Glutamatergic neuron (in vitro differentiated cells): ENCODE results near the gene CERS2. TPM values are rescaled to one million over a fixed set of nuclear protein-coding genes. Genes with fewer than 3 reads are reported as not detected.

Experiments used
- DNase-seq: peaks from one replicate; pipeline ENCODE4 v3.0.0; 2022
- H3K27ac Mint-ChIP-seq: one replicate; pipeline ENCODE4 v1.8.0; 2020; ENCODE audit warnings: mild to moderate bottlenecking, mixed read lengths, inconsistent platforms; ENCODE audit not compliant: unreplicated experiment
- H3K27me3 Mint-ChIP-seq: one replicate; pipeline ENCODE4 v1.8.0; 2020; ENCODE audit warnings: mild to moderate bottlenecking, moderate library complexity, mixed read lengths, inconsistent platforms; ENCODE audit not compliant: unreplicated experiment
- H3K36me3 Mint-ChIP-seq: one replicate; pipeline ENCODE4 v1.8.0; 2020; ENCODE audit warnings: mild to moderate bottlenecking, mixed read lengths, inconsistent platforms; ENCODE audit not compliant: unreplicated experiment
- H3K4me1 Mint-ChIP-seq: one replicate; pipeline ENCODE4 v1.8.0; 2020; ENCODE audit warnings: mild to moderate bottlenecking, low read depth, mixed read lengths, inconsistent platforms; ENCODE audit not compliant: unreplicated experiment
- H3K4me3 Mint-ChIP-seq: one replicate; pipeline ENCODE4 v1.8.0; 2020; ENCODE audit warnings: mild to moderate bottlenecking, mixed read lengths, inconsistent platforms; ENCODE audit not compliant: unreplicated experiment
- H3K9me3 Mint-ChIP-seq: one replicate; pipeline ENCODE4 v1.8.0; 2020; ENCODE audit warnings: mild to moderate bottlenecking, moderate library complexity, mixed read lengths, inconsistent platforms; ENCODE audit not compliant: unreplicated experiment
- CTCF ChIP-seq: fragments of 200-600 bp; sonication (generic); IDR thresholded peaks from one replicate; pipeline ENCODE4 v1.5.0; 2021; ENCODE audit not compliant: partially characterized antibody, unreplicated experiment
- total RNA-seq: library from RNA; stranded (reverse); fragmentation: NEBNext Ultra II Directional; extraction: Animal tissue kit (Norgen Biotek cat#: 25700); gene quantifications from one replicate; pipeline ENCODE4 v1.2.1, GENCODE V29; 2021; ENCODE audit not compliant: unreplicated experiment

Gene CERS2
- total RNA-seq, 1 donor from 2014 or later = 94.2 TPM

DNA sequence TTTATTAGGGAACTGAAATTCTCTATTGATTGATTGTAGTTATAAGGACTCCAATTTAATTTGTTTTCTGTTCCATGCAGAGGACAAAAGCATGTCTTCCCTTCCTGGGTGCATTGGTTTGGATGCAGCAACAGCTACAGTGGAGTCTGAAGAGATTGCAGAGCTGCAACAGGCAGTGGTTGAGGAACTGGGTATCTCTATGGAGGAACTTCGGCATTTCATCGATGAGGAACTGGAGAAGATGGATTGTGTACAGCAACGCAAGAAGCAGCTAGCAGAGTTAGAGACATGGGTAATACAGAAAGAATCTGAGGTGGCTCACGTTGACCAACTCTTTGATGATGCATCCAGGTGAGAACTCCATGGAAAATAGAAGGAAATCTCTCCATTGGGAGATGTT is 47.0 kb downstream of the CERS2 start:
- peaks cover 4% of the 10 kb centered on the region for H3K27me3 Mint-ChIP-seq
- peak overlapping the region; percentile 73 for H3K4me3 Mint-ChIP-seq
- H3K4me1 Mint-ChIP-seq = peaks cover 1% of the 10 kb centered on the region
- H3K36me3 Mint-ChIP-seq = peaks cover 5% of the 10 kb centered on the region
- TF ChIP-seq CTCF = no peak
- H3K9me3 Mint-ChIP-seq = peaks cover 3% of the 10 kb centered on the region
- H3K27ac Mint-ChIP-seq = no peak overlapping the region
- DNase-seq = no peak

- H3K4me1 Mint-ChIP-seq = peaks cover 5% of the 10 kb centered on the region
- peaks cover 3% of the 10 kb centered on the region for H3K9me3 Mint-ChIP-seq
- H3K4me3 Mint-ChIP-seq = peak within 1 kb of the TSS; percentile 93
- peak within 1 kb of the TSS; percentile 85 for H3K27ac Mint-ChIP-seq
- DNase-seq = peak; percentile 96
- peaks cover 4% of the 10 kb centered on the region for H3K27me3 Mint-ChIP-seq
- H3K36me3 Mint-ChIP-seq = no peaks in the 10 kb centered on the region
- TF ChIP-seq CTCF = no peak
Observed at GRCh38 chr1:150926097-150926741, 48.4 kb downstream of the CERS2 start, which contains the start of gene SETDB1. SETDB1 (plus strand) TSS chr1:150926363; CDS start chr1:150927715, 1,352 bp downstream.

- H3K4me3 Mint-ChIP-seq = peak overlapping the region; percentile 93
- peaks cover 5% of the 10 kb centered on the region for H3K4me1 Mint-ChIP-seq
- H3K36me3 Mint-ChIP-seq = no peaks in the 10 kb centered on the region
- no peak for TF ChIP-seq CTCF
- peaks cover 4% of the 10 kb centered on the region for H3K27me3 Mint-ChIP-seq
- peaks cover 3% of the 10 kb centered on the region for H3K9me3 Mint-ChIP-seq
- no peak for DNase-seq
- no peak overlapping the region for H3K27ac Mint-ChIP-seq
Observed at GRCh38 chr1:150925080-150925479, 49.6 kb downstream of the CERS2 start.

- Mint-ChIP-seq H3K4me3 (no peak overlapping the region), H3K36me3 (no peaks in the 10 kb centered on the region)
Observed at GRCh38 chr1:150922519-150922975, 52.1 kb downstream of the CERS2 start.

More at GRCh38 chr1:150922519-150922975, 52.1 kb downstream of the CERS2 start:
- peaks cover 1% of the 10 kb centered on the region for H3K9me3 Mint-ChIP-seq
- H3K4me1 Mint-ChIP-seq = peaks cover 5% of the 10 kb centered on the region
- H3K27me3 Mint-ChIP-seq = peaks cover 4% of the 10 kb centered on the region
- peak; percentile 66 for DNase-seq
- H3K27ac Mint-ChIP-seq = no peak overlapping the region
- peak; percentile 73 for TF ChIP-seq CTCF
